ENCODE data around the gene CYLD.

DNA sequence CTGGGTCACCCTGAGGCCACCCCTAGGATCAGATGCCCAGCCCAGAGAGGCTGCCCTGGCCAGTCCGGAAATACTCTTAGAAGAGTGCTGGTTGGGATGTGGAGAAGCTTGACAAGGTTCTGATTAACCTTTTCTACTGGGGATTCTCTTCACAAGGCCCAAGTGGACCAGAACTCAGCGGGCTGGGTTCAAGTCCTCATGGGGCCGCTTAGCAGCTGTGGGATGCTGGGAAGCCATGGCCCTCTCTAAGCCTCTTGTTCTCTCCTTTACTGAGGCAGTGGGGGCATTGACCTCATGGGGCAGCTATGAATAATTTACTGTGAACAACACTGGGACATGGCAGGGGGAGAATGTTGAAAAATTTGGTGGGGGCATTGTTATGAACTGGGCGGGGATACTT is 92.8 kb downstream of the CYLD start:
- TF ChIP-seq, protein P1, sequence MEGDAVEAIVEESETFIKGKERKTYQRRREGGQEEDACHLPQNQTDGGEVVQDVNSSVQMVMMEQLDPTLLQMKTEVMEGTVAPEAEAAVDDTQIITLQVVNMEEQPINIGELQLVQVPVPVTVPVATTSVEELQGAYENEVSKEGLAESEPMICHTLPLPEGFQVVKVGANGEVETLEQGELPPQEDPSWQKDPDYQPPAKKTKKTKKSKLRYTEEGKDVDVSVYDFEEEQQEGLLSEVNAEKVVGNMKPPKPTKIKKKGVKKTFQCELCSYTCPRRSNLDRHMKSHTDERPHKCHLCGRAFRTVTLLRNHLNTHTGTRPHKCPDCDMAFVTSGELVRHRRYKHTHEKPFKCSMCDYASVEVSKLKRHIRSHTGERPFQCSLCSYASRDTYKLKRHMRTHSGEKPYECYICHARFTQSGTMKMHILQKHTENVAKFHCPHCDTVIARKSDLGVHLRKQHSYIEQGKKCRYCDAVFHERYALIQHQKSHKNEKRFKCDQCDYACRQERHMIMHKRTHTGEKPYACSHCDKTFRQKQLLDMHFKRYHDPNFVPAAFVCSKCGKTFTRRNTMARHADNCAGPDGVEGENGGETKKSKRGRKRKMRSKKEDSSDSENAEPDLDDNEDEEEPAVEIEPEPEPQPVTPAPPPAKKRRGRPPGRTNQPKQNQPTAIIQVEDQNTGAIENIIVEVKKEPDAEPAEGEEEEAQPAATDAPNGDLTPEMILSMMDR (IDR thresholded peaks at IDR 0.05; ENCODE audit: low read depth, low read length): no peak
- no peak for TF ChIP-seq EZH2phosphoT487 (IDR thresholded peaks at IDR 0.05; ENCODE audit: low read depth)

All from OCI-LY3 (cell line).